IPS-18a (cell line): Measurements from ENCODE around the gene PCNX4.

ENCODE experiments used
- H3K27ac ChIP-seq: one replicate; pipeline ENCODE4 v1.5.1; 2013; ENCODE audit warnings: low read length
- H3K27me3 ChIP-seq: one replicate; pipeline ENCODE4 v1.6.1; 2013; ENCODE audit warnings: mild to moderate bottlenecking, low read length; ENCODE audit not compliant: control insufficient read depth, insufficient read depth
- H3K36me3 ChIP-seq: one replicate; pipeline ENCODE4 v1.6.1; 2013; ENCODE audit warnings: low read depth, low read length; ENCODE audit not compliant: control insufficient read depth
- H3K4me1 ChIP-seq: one replicate; pipeline ENCODE4 v1.6.1; 2013; ENCODE audit warnings: low read depth, low read length; ENCODE audit not compliant: control insufficient read depth
- H3K4me3 ChIP-seq: one replicate; pipeline ENCODE4 v1.5.1; 2013; ENCODE audit warnings: low read length
- H3K9ac ChIP-seq: one replicate; pipeline ENCODE4 v1.6.1; 2013; ENCODE audit warnings: mild to moderate bottlenecking, low read length, moderate library complexity
- H3K9me3 ChIP-seq: one replicate; pipeline ENCODE4 v1.6.1; 2013; ENCODE audit warnings: low read depth, low read length; ENCODE audit not compliant: control insufficient read depth

PCNX4 gene

GRCh38 chr14:60106339-60106738 is 14.6 kb downstream of the PCNX4 start:
- H3K27ac ChIP-seq: no peak overlapping the region
- no peaks in the 10 kb centered on the region for H3K36me3 ChIP-seq
- no peaks in the 10 kb centered on the region for H3K27me3 ChIP-seq
- H3K9me3 ChIP-seq: no peaks in the 10 kb centered on the region
- no peaks in the 10 kb centered on the region for H3K4me1 ChIP-seq
- no peak overlapping the region for H3K9ac ChIP-seq
- H3K4me3 ChIP-seq: no peak overlapping the region

- Histone ChIP-seq H3K27me3 (no peaks in the 10 kb centered on the region), H3K36me3 (no peaks in the 10 kb centered on the region), H3K4me1 (no peaks in the 10 kb centered on the region), H3K9ac (no peak overlapping the region), H3K27ac (no peak overlapping the region), H3K9me3 (no peaks in the 10 kb centered on the region), H3K4me3 (no peak overlapping the region)
Measured at GRCh38 chr14:60107477-60107876, 15.8 kb downstream of the PCNX4 start.

- Histone ChIP-seq H3K27ac (no peak overlapping the region), H3K4me3 (no peak overlapping the region), H3K9me3 (no peaks in the 10 kb centered on the region), H3K4me1 (no peaks in the 10 kb centered on the region), H3K9ac (no peak overlapping the region), H3K36me3 (peaks cover 13% of the 10 kb centered on the region), H3K27me3 (no peaks in the 10 kb centered on the region)
Measured at GRCh38 chr14:60111732-60112131, 20.0 kb downstream of the PCNX4 start.

- Histone ChIP-seq H3K36me3 (peaks cover 42% of the 10 kb centered on the region), H3K9ac (no peak overlapping the region)
Measured at GRCh38 chr14:60114881-60115280, 23.2 kb downstream of the PCNX4 start.

GRCh38 chr14:60116181-60116580 is 24.5 kb downstream of the PCNX4 start:
- Histone ChIP-seq H3K36me3 (peaks cover 52% of the 10 kb centered on the region), H3K27ac (no peak overlapping the region), H3K9ac (no peak overlapping the region), H3K4me3 (no peak overlapping the region), H3K27me3 (no peaks in the 10 kb centered on the region), H3K4me1 (no peaks in the 10 kb centered on the region), H3K9me3 (no peaks in the 10 kb centered on the region)

More at GRCh38 chr14:60114881-60115280, 23.2 kb downstream of the PCNX4 start:
- Histone ChIP-seq H3K27ac (no peak overlapping the region), H3K4me1 (no peaks in the 10 kb centered on the region), H3K27me3 (no peaks in the 10 kb centered on the region), H3K4me3 (no peak overlapping the region), H3K9me3 (no peaks in the 10 kb centered on the region)

GRCh38 chr14:60125918-60126317 is 34.2 kb downstream of the PCNX4 start:
- Histone ChIP-seq H3K27me3 (no peaks in the 10 kb centered on the region), H3K36me3 (peaks cover 67% of the 10 kb centered on the region), H3K9ac (no peak overlapping the region), H3K9me3 (no peaks in the 10 kb centered on the region), H3K27ac (no peak overlapping the region), H3K4me1 (no peaks in the 10 kb centered on the region), H3K4me3 (no peak overlapping the region)

GRCh38 chr14:60133487-60133886 is 41.8 kb downstream of the PCNX4 start:
- no peak overlapping the region for H3K9ac ChIP-seq
- H3K4me1 ChIP-seq: no peaks in the 10 kb centered on the region
- H3K9me3 ChIP-seq: no peaks in the 10 kb centered on the region
- no peaks in the 10 kb centered on the region for H3K27me3 ChIP-seq
- H3K27ac ChIP-seq: no peak overlapping the region
- H3K36me3 ChIP-seq: peaks cover 8% of the 10 kb centered on the region
- H3K4me3 ChIP-seq: no peak overlapping the region

- no peaks in the 10 kb centered on the region for H3K27me3 ChIP-seq
- peaks cover 6% of the 10 kb centered on the region for H3K36me3 ChIP-seq
- H3K9me3 ChIP-seq: no peaks in the 10 kb centered on the region
Measured at GRCh38 chr14:60134702-60135101, 43.0 kb downstream of the PCNX4 start.

GRCh38 chr14:60151715-60152114 is 60.0 kb downstream of the PCNX4 start:
- Histone ChIP-seq H3K4me3 (no peak overlapping the region), H3K36me3 (no peaks in the 10 kb centered on the region), H3K9ac (no peak overlapping the region), H3K4me1 (no peaks in the 10 kb centered on the region), H3K9me3 (no peaks in the 10 kb centered on the region), H3K27me3 (no peaks in the 10 kb centered on the region), H3K27ac (no peak overlapping the region)

More at GRCh38 chr14:60134702-60135101, 43.0 kb downstream of the PCNX4 start:
- H3K27ac ChIP-seq: no peak overlapping the region
- H3K4me1 ChIP-seq: no peaks in the 10 kb centered on the region
- H3K4me3 ChIP-seq: no peak overlapping the region
- no peak overlapping the region for H3K9ac ChIP-seq

GRCh38 chr14:60153991-60154390 is 62.3 kb downstream of the PCNX4 start:
- Histone ChIP-seq H3K36me3 (no peaks in the 10 kb centered on the region), H3K9ac (no peak overlapping the region), H3K4me1 (no peaks in the 10 kb centered on the region), H3K27me3 (no peaks in the 10 kb centered on the region), H3K9me3 (no peaks in the 10 kb centered on the region), H3K27ac (no peak overlapping the region), H3K4me3 (no peak overlapping the region)

- no peak overlapping the region for H3K9ac ChIP-seq
- no peak overlapping the region for H3K4me3 ChIP-seq
- H3K9me3 ChIP-seq: no peaks in the 10 kb centered on the region
- H3K36me3 ChIP-seq: no peaks in the 10 kb centered on the region
- no peaks in the 10 kb centered on the region for H3K4me1 ChIP-seq
- H3K27me3 ChIP-seq: no peaks in the 10 kb centered on the region
- no peak overlapping the region for H3K27ac ChIP-seq
Measured at GRCh38 chr14:60154671-60155070, 62.9 kb downstream of the PCNX4 start.

- peaks cover 9% of the 10 kb centered on the region for H3K4me1 ChIP-seq
- H3K36me3 ChIP-seq: no peaks in the 10 kb centered on the region
- H3K9me3 ChIP-seq: no peaks in the 10 kb centered on the region
- no peak overlapping the region for H3K9ac ChIP-seq
- no peak overlapping the region for H3K4me3 ChIP-seq
- H3K27me3 ChIP-seq: no peaks in the 10 kb centered on the region
- H3K27ac ChIP-seq: no peak overlapping the region
Measured at GRCh38 chr14:60160422-60160821, 68.7 kb downstream of the PCNX4 start.
